Peyer's patch (tissue), 4 donors: ENCODE results near the gene MAP7D1.

ENCODE experiments used
- CTCF ChIP-seq, 6 experiments: fragments of 450-650 bp in 4 of 6; fragments of 200-600 bp in 2 of 6; sonication (generic) in 1 of 6; IDR thresholded peaks; one replicate each; pipeline ENCODE4 v1.5.1; 2017 to 2019; ENCODE audit warnings: antibody characterized with exemption in 6 of 6, mild to moderate bottlenecking in 3 of 6, moderate library complexity in 1 of 6
- POLR2A ChIP-seq, 2 donors: fragments of 450-650 bp; IDR thresholded peaks; one replicate each; pipeline ENCODE4 v1.5.1; 2017; ENCODE audit warnings: antibody characterized with exemption in 2 of 2, mild to moderate bottlenecking in 2 of 2, moderate library complexity in 2 of 2

GRCh38 chr1:36115931-36116330 is 40.0 kb upstream of the MAP7D1 start:
- no peak for TF ChIP-seq POLR2A (IDR thresholded peaks at IDR 0.05)
- no peak for TF ChIP-seq CTCF (IDR thresholded peaks at IDR 0.05)
